ENCODE results near the gene ZMIZ1.

The ZMIZ1 gene

DNA sequence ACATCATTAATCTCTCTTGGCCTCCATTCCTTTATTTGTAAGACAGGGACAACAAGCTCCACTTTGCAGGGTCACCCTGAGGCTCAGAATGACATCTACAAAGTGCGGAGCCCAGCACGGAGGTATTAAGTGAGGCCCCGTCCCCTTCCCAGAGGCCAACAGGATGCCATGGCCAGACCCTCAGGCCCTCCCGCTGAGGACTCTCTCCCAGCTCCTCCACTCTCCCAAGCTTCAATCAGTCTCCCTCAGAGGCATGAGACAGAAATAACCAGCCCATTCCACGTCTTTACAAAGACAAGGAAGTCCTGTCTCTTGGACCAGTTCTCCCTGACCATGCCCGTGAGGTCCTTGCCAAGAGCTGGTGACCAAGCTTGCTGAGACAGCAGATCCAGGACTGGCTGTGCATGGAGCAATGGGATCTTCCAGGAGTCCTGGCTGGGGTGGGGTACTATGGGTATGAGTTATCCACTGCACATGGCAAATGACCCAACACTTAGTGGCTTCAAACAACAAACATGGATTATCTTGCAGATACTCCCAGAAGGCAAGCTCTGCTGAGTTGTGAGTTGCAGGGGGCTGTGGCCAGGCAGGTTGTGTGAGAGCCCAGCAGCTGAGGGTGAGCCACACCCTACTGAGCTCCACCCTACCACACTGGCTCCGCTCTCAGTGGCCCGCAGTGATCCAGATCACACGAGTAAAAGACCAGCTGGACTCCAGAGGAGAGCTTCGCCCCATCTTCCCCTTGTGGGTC, 274.2 kb downstream of the ZMIZ1 start:
- DNase-seq (ENCODE audit: low read depth in 2 of 2), result no peak

GRCh38 chr10:79344502-79345195, 275.9 kb downstream of the ZMIZ1 start:
- DNase-seq (ENCODE audit: low read depth in 2 of 2), result no peak

DNA sequence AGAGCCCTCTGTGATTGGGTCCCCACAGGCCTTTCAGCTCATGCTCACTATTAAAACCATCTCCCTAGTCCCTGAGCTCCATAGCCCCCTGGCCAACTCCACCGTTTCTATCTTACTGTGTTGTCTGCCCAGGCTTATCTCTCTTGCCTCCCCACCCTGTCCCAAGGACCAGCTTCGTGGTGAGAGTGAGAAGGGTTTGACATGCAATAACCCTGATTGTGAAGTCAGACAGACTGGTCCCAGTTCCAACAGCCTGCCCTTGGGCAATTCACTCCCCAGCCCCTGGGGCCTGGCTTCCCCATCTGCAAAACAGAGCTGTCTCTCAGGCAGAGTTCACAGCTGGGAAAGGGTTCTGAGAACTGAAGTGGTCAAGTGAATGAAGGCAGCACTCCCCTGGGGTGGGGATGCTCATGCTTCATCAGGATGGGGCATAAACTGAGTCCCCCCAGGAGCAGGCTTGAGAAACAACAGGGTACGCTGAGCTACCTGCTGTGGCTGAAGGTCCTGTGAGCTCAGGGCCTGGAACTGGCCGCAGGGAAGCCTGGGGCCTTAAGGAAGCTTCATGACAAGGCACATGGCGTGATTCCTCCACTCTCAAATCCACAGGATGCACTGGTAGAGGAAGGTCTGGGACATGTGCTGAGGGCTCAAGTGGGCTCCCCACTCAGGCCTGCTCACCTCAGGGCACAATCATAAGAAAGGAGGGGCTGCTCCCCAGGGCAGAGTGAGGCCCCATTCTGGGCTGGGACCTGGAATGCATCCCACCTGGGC, 276.7 kb downstream of the ZMIZ1 start:
- DNase-seq (ENCODE audit: low read depth in 2 of 2), result no peak

GRCh38 chr10:79346012-79346340, 277.2 kb downstream of the ZMIZ1 start:
- DNase-seq (ENCODE audit: low read depth in 2 of 2), result no peak

DNA sequence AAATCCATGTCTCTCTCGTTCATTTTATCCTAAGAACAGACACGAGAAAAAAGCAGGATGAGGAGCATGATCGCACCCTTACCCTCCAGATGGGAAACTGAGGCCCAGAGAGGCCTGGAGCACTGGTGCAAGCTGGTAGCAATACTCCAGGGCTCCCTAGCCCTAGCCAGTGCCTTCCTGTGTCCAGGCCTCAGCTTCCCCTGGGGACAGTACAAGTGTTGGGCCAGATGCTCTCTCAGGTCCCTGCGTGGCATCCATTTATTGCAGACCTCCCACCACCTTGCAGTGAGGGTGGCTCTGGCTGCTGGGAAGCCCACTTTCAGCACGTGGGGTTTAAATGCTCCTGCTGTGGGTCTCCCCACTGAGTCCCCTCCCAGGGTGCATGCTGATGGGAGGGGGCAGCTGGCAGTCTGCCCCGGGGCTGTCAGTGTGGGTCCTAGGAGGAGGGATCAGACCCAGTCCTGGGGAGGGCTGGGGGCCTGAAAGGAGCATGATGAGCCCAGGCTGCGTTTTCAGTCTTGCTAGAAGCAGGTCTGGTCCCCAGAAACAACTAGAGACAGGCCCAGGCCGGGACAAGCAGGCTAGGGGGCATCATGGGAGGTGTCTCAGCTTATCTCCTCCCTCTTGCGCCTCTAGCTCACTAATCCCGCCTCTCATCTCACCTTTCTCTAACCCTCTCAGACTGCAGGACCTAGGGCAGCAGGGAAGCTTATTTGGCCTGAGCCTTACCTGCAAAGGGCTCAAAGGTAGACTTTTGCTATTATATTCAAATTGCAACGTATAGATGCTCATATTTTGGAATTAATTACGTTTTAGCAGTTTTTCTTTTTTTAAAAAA, 277.8 kb downstream of the ZMIZ1 start:
- DNase-seq (ENCODE audit: low read depth in 2 of 2), result no peak

DNA sequence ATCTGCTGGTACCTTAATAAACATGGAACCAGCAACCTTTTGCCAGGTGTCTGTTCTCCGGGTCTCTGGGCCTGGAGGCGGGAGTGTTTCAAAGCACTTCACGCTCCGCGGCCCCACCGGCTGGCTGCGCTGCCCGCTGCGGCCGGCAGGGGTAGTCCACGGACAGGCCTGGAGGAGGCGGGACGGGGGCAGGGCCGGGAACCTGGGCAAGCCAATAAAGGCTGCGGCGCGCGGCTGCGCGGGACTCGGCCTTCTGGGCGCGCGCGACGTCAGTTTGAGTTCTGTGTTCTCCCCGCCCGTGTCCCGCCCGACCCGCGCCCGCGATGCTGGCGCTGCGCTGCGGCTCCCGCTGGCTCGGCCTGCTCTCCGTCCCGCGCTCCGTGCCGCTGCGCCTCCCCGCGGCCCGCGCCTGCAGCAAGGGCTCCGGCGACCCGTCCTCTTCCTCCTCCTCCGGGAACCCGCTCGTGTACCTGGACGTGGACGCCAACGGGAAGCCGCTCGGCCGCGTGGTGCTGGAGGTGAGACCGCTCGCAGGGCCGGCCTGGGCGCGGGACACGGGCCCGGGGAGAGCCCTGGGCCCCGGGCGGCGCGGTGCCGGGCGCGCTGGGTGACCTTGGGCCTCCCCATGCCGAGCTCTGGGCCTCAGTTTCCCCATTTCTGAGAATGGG, 278.6 kb downstream of the ZMIZ1 start, which contains the start of gene PPIF:
PPIF (plus strand) TSS at position 244 of the 668 bp plus-strand sequence; CDS start at position 324, 80 bp downstream.
- peak; percentile 86 to 87 for DNase-seq (ENCODE audit: low read depth in 2 of 2)

GRCh38 chr10:79347894-79348639, 279.3 kb downstream of the ZMIZ1 start:
- peak; percentile 41 to 47 for DNase-seq (ENCODE audit: low read depth in 2 of 2)

GRCh38 chr10:79348640-79348988, 279.8 kb downstream of the ZMIZ1 start:
- no peak for DNase-seq (ENCODE audit: low read depth in 2 of 2)

DNA sequence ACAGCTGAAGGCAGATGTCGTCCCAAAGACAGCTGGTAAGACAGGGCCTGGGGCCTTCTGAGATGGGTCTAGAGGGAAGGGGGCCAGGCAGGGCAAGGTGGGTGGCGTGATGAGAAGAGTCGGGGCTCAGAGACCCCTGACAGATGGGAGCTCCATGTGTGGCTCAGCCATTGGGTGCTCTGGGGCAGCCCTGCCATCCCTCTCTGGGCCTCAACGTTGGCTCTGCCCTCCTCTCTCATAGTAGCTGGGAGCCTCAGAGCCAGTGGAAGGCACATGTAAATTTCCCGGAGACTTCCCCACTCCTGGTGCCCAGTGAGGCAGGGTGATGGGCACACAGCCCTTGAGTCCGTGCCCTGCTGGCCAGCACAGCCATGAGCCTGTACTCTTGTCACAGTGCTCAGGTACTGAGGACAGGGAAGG, 280.3 kb downstream of the ZMIZ1 start:
- no peak for DNase-seq (ENCODE audit: low read depth in 2 of 2)

DNA sequence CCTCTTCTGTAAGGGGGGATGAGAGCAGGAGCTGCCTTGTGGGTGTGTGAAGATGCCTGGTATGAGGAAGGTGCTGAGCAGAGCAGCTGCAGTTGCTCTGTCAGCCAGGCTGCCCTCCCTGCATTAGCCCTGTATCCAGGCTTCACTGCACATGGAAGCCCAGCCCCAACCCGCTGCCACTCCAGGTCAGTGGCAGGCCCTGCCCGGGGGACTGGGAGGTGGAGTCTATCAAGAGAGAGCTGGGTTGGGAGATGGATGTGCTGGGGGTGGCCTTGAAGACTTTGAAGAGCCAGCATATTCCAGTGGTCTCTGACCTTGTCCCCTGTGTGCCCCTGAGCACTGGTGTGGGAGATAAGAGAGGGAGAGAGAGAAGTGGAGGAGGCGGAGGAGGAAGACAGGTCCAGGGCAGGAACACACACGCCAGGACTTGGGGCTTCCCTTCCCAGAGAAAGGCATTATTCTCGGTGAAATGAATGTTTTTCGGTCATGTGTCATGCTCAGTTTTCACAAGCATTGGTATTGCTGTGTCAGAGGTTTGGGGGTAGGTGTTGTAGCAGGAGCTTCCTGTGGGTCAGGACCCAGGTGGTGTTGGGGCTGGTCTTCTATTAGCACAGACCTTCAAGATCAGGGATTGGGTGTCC, 281.1 kb downstream of the ZMIZ1 start:
- no peak for DNase-seq (ENCODE audit: low read depth in 2 of 2)

GRCh38 chr10:79350407-79351154, 281.8 kb downstream of the ZMIZ1 start:
- DNase-seq (ENCODE audit: low read depth in 2 of 2), result no peak

DNA sequence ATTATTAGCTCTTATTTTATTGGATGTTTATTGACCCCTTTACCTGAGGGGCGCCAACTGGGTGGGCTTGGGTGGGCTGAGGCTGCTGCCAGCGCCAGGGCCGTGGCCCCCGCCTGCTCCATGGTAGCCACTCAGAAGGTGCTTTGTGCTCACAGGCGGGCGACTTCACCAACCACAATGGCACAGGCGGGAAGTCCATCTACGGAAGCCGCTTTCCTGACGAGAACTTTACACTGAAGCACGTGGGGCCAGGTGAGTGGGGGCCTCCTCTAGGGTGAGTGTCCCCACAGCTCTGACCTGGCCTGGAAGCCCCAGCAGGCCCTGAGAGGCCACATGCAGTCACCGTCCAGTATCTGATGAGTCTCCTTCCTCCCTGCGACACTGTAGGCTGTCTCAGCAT, 282.6 kb downstream of the ZMIZ1 start:
- DNase-seq (ENCODE audit: low read depth in 2 of 2), result no peak

DNA sequence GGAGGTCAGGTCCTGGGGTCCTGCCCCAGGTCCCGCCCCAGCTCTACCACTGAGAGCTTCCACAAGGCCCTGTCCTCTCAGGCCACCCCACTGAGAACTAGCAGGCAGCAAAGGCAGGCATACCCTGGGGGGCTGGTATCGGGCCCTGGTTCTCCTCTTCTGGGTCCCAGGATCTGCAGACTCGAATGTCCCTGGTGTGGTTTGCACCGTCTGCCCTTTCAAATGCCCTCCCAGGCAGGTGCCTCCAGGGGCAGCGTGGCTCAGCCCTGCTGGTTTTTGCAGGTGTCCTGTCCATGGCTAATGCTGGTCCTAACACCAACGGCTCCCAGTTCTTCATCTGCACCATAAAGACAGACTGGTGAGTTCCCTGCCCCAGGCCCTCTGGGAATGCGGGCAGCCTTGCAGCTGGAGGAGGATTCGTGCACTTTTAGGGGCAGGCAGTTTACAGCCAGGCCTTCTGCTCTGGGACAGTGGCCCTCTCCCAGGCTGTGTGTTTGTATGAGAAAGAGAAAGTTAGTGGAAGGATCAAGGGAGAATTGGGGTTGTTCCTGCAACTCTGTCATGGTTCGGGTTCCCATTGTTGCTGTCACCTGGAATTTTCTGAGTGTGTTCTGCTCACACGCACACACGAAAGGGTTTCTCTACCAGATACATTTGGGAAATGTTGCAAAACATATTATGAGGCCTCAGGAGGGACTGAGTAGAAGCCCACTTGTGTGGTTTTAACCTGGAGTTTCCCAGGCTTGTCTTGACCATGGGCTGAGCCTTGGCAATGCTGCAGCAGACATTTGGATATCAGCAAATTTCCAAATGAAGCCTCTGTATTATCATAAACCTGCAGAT, 283.5 kb downstream of the ZMIZ1 start:
- DNase-seq (ENCODE audit: low read depth in 2 of 2), result no peak

DNA sequence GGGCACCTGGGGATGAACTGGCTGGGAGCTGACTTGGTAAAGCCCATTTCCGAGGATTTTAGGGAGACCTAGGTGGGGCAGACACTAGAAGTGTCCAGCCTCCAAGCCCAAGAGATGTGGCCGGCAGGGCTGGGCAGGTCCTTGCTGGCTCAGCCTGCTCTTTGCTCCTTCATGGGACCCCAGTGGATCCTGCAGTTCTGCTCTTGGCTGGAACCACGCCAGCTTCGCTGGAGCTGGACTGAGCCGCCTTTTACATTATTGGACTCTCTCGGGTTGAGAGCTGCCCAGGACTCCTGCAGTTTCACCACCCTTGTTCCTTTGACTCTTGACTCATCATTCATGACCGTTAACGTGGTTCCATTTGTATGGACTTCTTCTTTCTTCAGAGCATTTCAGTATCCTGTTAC, 284.2 kb downstream of the ZMIZ1 start:
- DNase-seq (ENCODE audit: low read depth in 2 of 2), result no peak

DNA sequence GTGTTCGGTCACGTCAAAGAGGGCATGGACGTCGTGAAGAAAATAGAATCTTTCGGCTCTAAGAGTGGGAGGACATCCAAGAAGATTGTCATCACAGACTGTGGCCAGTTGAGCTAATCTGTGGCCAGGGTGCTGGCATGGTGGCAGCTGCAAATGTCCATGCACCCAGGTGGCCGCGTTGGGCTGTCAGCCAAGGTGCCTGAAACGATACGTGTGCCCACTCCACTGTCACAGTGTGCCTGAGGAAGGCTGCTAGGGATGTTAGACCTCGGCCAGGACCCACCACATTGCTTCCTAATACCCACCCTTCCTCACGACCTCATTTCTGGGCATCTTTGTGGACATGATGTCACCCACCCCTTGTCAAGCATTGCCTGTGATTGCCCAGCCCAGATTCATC, 285.0 kb downstream of the ZMIZ1 start:
- no peak for DNase-seq (ENCODE audit: low read depth in 2 of 2)

- DNase-seq (ENCODE audit: low read depth in 2 of 2), result no peak
Observed at GRCh38 chr10:79354141-79354540, 285.4 kb downstream of the ZMIZ1 start.

DNA sequence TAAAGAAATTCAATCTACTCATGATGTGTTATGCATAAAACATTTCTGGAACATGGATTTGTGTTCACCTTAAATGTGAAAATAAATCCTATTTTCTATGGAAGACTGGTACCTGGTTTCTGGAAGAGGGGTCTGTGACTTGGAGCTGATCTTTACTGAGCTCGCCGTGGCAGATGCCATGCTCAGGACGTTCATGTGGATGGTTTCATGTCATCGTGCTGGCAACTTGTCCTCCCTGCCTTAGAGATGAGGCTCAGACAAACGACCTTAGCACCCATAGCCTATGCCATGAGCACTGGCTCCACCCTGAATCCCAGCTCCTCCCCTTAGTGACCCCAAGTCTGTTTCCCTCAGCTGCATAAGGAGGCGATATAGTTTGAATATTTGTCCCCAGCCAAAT, 285.8 kb downstream of the ZMIZ1 start:
- DNase-seq (ENCODE audit: low read depth in 2 of 2), result no peak

GRCh38 chr10:79355420-79356017, 286.8 kb downstream of the ZMIZ1 start:
- no peak for DNase-seq (ENCODE audit: low read depth in 2 of 2)
